AG04449 (cell line): ENCODE results near the gene MT1X.
A peak's percentile ranks its signal among the peaks of the same experiment; 100 is the strongest.

Experiments used
- CTCF ChIA-PET: fragments of 350-600 bp; formaldehyde crosslinking; extraction: SDS; loops from one replicate; lab custom pipeline; 2021; ENCODE audit warnings: antibody characterized with exemption; lab: Yijun Ruan, JAX
- POLR2A ChIA-PET: fragments of 400-600, 350-600 bp; formaldehyde crosslinking; extraction: SDS; loops from one replicate; lab custom pipeline; 2020; ENCODE audit warnings: antibody characterized with exemption, inconsistent platforms; lab: Yijun Ruan, JAX
- DNase-seq: peaks from one replicate; pipeline ENCODE4 v3.0.0-alpha.2; 2010; ENCODE audit warnings: low read depth, low spot score
- H3K4me3 ChIP-seq: 2 replicates; pipeline ENCODE4 v1.5.1; 2011; ENCODE audit warnings: low read depth, mild to moderate bottlenecking, control low read depth, low read length
- CTCF ChIP-seq: IDR thresholded peaks from one replicate; pipeline ENCODE4 v1.5.1; 2011; ENCODE audit warnings: mild to moderate bottlenecking, moderate library complexity, low read length, control low read depth, inconsistent platforms; ENCODE audit not compliant: insufficient read depth; ENCODE audit errors: missing control alignments

Gene MT1X

GRCh38 chr16:56636616-56637413, 45.5 kb upstream of the MT1X start:
- DNase-seq: no peak
- ChIA-PET POLR2A (interaction anchor here (1.8 kb wide), 1 partner anchor 11 kb away, joined by 12 read pairs; the partner anchor contains the start of gene MT1E), CTCF (no interaction called here)
- no peak for TF ChIP-seq CTCF
- H3K4me3 ChIP-seq: no peak overlapping the region

GRCh38 chr16:56637814-56638750, 44.2 kb upstream of the MT1X start, which contains the start of gene MT1A:
Gene MT1A (plus strand): TSS chr16:56638666. CDS start chr16:56638739, 73 bp downstream.
- ChIA-PET POLR2A (interaction anchor here (1.0 kb wide), 1 partner anchor 30 kb away, joined by 3 read pairs; the partner anchor contains the start of gene MT2A), CTCF (no interaction called here)
- TF ChIP-seq CTCF: no peak
- peak within 1 kb of the TSS; percentile 54 for H3K4me3 ChIP-seq
- DNase-seq: no peak

- TF ChIP-seq CTCF: no peak
- ChIA-PET CTCF (interaction anchor here (1.3 kb wide), 1 partner anchor 15 kb away, joined by 4 read pairs; no protein-coding TSS in a partner anchor), POLR2A (interaction anchor here (1.3 kb wide), 1 partner anchor 14 kb away, joined by 7 read pairs; the partner anchor contains the start of gene MT1E)
- DNase-seq: no peak
- no peak overlapping the region for H3K4me3 ChIP-seq
Measured at GRCh38 chr16:56639045-56639444, 43.2 kb upstream of the MT1X start.

GRCh38 chr16:56640076-56640475, 42.2 kb upstream of the MT1X start:
- no peak for TF ChIP-seq CTCF
- ChIA-PET CTCF (interaction anchor here (1.2 to 1.3 kb wide), 3 partner anchors 16 to 62 kb away, joined by 3 to 4 read pairs (median 4); no protein-coding TSS in a partner anchor), POLR2A (interaction anchor here (1.3 kb wide), 1 partner anchor 15 kb away, joined by 7 read pairs; the partner anchor contains the start of gene MT1E)
- H3K4me3 ChIP-seq: no peak overlapping the region
- DNase-seq: no peak

- H3K4me3 ChIP-seq: no peak overlapping the region
- POLR2A ChIA-PET: no interaction called here
- CTCF ChIA-PET: interaction anchor here (1.2 to 1.4 kb wide), 3 partner anchors 11 to 61 kb away, joined by 3 to 4 read pairs (median 3); no protein-coding TSS in a partner anchor
- no peak for DNase-seq
- no peak for TF ChIP-seq CTCF
Measured at GRCh38 chr16:56641166-56641565, 41.1 kb upstream of the MT1X start.
